ENCODE data around the gene ADARB2.

Gene ADARB2

DNA sequence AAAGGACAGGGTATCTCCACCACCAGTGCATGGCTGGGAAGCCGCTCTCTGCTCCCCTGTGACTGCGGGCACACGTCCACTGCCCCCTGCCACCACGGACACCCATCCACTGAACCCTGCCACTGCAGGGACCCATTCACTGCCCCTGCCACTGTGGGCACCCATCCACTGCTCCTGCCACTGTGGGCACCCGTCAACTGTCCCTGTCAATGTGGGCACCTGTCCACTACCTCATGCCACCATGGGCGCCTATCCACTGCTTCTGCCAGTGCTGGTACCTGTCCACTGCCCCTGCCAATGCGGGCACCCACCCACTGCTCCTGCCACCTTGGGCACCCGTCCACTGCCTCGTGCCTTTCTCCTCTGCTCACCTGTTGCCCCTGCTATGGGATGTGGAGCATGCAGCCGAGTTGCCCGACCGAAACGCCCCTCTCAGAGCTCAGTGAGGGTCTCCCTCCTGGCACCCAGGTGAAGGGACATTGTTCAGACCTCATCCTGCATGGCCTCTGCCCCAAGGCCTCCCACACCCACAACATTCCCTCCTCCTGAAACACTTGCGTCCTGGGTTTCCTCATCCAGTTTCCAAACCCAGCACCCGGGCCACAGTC lies 207.4 kb downstream of the ADARB2 start:
- no peak for DNase-seq (ENCODE audit: low read depth, low spot score)

DNA sequence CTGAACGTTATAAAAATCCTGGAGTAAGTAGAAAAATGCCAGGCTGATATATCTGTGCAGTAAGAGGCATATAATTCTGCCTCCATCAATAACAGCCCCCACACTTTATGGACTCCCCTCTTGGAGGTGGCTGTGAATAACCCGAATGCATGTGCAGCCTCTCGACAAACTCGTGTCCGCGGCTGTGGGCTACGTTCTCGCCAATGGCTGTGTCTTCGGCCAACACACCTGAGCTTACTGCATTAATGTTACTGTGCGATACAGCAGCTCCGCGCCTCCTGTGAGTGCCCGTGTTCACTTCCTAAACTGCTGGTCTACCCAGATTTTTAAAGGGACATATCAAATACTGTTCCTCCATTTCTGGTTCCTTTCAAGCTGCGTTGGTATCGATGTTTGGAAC lies 209.4 kb downstream of the ADARB2 start:
- no peak for DNase-seq (ENCODE audit: low read depth, low spot score)

DNA sequence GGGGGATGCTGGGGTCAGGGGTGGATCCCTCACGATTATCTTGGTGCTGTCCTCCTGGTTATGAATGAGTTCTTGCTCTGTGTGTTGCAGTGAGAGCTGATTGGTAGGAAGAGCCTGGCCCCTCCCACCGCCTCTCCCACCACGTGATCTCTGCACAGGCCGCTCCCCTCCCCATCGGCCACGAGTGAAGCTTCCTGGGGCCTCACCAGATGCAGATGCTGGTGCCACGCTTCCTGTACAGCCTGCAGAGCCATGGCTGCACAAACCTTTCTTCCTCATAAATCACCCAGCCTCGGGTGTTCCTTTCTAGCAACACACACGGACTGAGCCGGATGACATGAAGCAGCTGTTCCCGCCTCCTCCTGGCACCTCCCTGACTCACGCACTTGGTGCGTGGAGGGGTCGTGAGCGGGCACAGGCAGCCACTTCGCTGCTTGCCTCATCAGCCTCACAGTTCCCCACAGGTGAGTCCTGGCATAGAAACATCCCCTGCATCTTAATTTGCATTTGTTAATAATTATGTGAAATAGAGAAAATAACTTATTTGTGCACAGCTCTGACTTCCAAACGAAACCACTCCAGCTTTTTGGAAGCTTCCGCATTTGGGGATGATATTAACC lies 210.8 kb downstream of the ADARB2 start:
- DNase-seq (ENCODE audit: low read depth, low spot score) = no peak

DNA sequence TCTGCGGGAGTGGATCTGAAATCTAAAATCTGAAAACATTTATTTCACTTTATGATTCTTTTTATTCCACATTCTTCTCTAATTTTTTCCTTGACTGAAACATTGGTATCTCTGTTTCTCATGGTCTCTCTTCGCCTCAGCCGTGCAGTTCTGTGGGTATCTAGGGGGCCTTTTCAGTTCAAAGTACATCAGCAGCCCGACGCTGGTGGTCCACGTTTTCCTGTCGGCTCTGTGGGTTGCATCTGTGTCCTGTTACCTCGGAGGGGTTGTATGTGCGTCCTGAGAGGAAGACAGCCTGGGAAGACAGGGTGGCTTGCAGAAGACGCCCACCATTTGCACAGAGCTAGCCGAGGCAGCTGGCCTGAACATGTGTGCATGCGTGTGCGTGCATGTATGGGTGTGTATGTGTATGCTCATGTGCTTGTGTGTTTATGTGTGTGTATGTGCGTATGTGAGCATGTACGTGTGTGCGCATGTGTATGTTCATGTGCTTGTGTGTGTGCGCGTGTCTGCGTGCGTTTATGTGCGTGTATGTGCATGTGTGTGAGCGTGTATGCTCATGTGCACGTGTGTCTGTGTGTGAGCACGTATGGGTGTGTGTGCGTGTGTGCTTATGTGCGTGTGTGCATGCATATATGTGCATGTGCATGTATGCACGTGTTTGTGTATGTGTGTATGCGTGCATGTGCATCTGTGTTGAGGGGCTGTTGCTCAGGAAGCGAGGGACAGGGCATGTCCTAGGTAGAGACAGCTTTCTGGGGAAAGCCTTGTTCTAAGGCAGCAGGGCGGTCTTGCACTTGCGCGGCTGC lies 211.8 kb downstream of the ADARB2 start:
- DNase-seq (ENCODE audit: low read depth, low spot score) = no peak

DNA sequence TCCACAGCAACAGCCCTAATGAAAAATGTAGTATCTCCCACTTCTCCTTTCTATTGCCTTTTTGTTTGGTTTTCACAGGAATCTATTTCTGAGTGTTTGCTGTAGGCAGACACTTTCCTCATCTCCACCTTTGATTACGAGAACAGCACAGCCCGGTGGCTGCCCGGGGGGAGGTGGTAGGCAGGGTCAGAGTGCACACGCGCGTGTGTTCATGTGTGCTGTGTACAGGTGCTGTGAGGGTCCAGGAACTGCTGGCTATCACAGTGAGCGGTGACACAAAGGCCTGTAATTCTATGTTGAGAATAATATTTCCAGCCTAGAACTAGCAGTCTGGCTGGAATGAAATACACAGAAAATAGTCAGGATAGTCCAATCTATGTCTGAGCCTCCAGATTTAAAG lies 212.8 kb downstream of the ADARB2 start:
- no peak for DNase-seq (ENCODE audit: low read depth, low spot score)

DNA sequence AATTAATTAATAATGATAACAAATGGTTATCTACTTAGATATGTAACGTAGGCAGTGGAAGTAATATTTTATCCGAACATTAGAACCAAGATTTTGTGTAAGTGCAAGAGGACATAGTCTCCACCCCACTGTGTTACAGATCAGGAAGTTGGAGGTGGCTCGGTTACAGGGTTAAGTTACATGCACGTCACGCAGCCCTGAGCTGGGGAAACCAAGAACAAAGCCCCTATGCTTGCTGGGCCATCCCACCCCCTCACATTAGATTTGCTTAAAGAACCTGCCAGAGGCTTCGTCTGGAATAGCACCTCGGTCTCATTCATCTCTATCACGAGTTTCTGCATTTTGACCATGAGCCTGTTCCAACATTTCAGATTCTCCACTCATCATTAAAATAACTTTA lies 214.1 kb downstream of the ADARB2 start:
- no peak for DNase-seq (ENCODE audit: low read depth, low spot score)

DNA sequence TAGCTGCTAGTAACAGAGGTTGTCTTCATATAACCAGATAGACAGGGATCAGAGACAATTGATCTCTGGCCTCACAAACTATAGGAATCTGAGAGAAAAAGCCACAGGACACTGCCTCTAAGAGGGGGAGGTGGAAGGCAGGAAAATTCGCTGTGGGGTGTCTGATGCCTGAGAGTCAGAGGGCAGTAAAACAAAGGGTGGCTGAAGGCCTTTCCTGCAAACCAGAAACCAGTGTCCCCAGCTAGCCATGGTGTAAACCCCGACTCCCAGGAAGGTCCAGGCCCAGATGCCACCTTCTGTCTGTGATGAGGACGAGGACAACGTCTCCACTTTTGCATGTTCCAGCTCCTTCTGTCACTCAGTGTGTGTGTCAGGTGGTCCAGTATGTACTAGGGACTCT lies 215.1 kb downstream of the ADARB2 start:
- no peak for DNase-seq (ENCODE audit: low read depth, low spot score)

DNA sequence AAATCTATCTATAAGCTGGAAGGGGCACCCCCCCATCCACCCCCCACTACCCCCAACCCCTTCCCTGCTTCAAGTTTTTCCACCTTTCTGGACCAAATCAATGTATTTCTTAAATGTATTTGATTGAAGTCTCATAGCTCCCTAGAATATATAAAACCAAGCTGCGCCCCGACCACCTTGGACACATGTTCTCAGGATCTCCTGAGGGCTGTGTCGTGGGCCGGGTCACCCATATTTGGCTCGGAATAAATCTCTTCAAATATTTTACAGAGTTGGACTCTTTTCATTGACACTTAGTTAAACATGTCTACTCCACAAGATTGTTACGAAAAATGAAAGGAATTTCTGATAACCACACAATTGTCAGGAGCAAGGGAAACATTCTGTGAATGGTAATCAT lies 215.6 kb downstream of the ADARB2 start:
- no peak for DNase-seq (ENCODE audit: low read depth, low spot score)

DNA sequence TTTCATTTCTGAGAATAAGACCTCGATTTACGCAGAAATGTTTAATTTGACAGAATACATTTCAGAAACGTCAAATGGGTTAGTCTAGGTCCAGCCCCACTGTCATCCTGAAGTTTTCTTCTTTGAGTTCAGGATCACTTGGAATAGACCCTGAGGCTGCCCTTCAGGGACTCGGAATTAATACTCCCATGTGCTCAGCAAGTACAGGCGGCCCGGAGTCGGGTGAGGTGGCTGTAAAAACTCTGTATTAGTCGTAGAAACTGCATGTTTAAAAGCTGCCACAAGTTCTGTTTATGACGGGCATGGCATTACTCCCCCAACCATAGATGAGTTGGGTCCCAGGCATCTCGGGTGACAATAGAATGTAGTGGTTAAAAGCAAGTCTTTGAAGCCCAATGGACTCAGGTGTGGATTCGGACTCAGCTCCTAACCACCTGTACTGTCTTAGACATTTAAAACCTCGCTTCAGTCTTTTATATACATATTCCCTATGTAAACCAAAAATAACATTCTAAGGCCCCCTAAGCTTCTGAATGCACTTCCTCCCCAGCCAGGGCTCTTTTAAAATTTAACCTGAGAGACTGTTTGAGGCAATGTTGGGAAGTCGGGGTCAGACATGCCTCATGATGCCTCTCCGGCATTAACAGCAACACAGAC lies 216.3 kb downstream of the ADARB2 start:
- DNase-seq (ENCODE audit: low read depth, low spot score) = no peak

DNA sequence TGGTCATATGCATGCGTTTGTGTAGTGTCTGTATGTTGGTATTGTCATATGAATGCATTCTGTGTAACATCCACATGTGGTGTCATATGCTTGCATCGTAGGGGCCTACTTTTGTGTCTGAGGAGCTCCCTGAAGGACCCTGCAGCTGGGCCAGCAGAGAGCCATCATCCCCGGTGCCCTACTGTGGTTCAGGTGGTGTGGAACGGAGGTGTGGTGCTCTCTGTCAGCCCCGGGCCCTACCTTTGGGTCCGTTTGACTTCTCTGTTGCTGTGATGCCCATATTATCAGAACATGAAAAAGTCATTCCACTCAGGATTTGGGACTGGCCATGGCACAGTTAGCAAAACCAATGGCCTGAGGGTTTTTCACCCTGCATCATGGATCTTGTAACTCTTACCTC lies 217.9 kb downstream of the ADARB2 start:
- DNase-seq (ENCODE audit: low read depth, low spot score) = no peak

DNA sequence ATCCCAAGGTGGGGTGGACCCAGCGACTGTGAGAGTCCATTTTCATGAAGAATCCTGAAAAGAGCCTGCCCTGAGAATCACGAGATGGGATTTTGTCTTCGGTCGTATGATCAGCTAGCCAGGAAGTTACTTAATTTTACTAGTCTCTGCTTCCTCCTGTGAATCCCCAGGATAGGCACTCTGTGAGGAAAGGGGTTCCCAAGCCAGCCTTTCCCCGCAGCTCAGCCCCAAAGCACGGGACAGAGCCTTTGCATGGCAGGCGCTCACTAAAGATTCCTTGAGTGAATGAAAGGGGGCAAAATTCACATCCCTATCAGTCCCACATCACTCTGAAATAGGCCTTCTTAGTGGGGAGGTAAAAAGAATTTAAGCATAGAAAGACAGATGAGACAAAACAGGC lies 219.6 kb downstream of the ADARB2 start:
- DNase-seq (ENCODE audit: low read depth, low spot score) = no peak

DNA sequence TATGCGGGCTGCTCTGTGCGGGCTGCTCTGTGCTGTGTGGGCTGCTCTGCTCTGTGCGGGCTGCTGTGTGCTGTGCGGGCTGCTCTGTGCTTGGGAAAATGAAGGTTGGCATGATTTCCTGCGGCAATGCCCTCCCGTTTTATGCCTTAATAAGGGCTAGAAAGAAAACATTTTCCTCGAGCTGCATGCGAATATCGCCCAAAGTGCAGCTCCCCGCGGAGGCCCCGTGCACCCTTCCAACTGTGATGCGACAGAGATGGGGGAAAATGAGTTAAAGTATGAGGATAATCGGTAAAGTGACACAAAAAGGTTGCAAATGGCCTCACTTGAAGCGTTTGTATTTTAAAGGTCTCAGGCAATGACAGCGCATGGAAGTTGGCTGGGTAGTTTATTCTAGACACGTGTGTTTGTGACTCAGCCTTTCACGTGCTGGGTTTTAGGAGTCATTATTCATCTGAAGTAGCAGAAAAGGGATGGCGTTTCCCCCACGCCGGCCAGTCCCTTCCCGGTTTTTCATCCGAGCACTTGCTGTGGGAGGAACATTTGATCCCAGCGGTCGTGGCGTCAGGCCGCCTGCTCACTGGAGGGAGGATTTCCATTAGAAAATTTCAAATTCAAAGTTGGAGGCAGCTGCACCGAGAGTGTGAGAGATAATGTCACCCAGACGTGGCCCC lies 220.7 kb downstream of the ADARB2 start:
- no peak for DNase-seq (ENCODE audit: low read depth, low spot score)

DNA sequence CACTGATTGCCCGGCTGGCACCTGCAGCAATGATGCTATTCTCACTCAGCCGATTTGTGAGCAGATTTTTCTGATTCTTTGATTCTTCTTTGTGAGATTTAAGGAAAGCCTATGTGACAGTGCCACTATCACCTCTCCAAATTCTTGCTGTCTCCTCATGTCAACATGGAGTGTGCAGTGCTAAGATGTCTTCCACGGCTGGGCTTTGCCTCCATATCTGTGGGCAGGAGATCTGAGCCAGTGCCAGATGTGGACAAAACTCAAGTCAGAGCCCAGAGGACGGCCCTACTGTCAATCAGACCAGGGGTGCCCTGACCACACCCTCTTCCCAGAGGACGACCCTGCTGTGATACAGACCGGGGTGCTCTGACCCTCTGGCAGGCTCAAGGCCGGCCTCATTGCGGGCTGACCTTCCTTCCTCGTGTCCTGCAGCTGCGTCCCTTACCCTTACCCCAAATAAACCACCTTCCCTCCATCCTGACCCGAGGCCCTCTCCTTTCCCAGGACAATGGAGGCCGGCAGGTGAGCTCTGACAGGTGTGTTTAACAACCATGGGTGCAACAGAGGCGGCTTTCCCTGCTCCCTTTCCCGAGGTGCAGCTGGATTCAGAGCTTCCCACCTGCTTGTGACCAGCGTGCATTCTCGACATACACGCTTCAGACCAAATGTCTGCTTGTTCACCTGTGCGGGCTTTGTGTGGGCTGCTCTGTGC lies 221.4 kb downstream of the ADARB2 start:
- no peak for DNase-seq (ENCODE audit: low read depth, low spot score)

DNA sequence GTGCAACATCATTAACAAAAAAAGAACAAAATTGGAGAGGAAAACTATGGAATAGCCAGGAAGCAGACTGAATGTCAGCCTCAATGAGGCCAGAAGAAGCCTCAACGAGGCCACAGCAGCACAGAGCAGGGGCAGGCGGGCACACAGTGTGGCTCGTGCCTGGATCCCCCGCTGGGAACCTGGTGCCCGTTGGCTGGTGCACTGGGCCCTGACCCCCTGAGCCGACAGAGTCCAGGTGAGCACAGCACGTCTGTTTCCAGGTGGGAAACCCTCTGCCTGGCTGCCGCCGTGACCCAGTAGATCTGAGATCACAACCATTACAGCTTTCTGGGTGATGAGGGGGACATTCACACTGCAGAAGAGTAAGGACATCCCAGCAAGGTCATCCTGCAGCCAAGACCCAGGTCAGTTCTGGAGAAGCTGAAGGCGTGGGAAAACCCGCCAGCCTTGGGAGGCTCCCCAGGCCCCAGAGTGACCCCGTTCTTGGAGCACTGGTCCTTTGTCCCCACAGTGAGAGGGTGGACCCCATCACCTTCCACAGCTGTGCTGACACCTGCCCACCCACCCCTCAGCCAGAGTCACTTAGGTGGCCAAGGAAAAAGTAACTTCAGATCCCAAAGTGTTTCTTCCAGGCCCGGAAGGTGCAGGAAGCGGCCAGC lies 222.1 kb downstream of the ADARB2 start:
- no peak for DNase-seq (ENCODE audit: low read depth, low spot score)

DNA sequence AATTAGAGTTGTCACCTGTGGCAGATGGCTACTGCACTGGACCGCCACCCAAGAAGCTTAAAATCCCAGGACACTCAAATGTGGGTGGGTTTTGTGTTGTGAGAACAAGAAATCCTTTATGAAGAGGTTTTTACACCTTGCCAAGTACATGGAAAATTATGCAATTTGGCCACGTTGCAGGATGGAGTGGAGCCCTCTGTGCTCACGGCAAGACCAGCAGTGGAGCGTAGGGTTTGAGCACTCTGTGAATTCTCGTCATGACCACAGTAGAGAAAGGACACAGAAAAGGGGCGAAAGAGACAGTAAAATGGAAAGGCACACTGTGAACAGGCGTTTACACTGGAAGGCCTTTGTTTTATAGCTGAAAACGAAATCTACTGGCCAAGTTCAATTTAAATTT lies 222.6 kb downstream of the ADARB2 start:
- no peak for DNase-seq (ENCODE audit: low read depth, low spot score)

DNA sequence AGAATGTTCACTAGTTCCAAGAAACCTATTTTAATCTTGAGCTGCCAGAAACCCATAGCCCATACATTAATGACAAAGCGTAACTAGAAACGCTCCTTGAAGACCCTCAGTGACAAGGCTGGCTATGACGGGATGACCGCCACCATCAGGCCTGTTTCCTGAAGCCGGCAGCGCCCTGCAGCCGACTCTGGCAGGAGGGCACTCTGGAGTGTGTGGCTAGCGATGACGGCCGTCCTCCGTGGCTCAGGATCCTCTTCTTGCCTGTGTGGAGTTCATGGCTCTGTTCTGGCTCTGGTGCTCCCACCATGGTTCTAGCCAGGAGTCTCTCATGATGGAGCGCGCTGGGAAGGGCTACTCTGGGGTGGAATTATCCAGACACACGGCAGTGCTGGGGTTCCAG lies 224.1 kb downstream of the ADARB2 start:
- DNase-seq (ENCODE audit: low read depth, low spot score) = no peak

DNA sequence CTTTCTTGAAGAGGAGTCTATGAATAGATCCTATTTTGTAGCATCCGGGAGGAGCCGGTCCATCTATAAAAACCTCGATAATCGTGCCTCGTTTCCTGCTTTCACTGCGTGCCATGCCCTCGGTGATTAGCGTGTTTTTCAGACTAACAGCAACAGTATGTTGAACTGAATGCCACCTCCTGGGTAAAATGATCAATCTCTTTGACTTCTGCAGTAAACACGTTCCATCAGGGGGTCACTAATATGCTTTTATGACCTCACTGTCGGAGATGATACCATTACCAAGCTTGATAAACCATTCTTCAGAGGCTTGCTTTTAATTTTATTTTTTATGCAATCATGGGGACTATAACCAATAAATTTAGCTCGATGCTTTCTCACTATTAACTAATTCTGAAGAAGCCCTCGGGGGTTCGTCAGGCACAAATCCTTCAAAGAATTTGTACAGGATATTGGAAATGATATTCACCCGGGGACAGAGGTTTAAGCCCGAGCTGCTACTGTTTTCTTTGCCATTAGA lies 228.3 kb downstream of the ADARB2 start:
- no peak for DNase-seq (ENCODE audit: low read depth, low spot score)

DNA sequence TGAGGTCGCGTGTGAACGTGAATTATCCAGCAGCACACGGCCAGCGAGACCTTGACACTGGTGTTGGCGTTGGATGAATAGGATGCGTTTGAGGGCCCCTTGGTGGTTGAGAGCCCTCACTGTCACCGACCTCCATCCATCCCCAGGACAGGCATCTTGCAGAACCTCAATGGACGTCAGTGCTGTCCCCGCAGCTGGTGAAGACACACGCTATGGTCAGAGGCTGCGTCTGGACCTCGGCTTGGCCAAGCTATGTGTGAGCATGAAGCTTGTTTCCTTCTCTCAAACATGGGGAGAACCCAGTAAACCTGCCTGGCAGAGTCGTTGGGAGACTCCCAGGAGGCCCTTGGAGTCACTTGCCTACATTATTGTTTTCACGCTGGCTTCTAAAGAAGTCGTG lies 229.2 kb downstream of the ADARB2 start:
- DNase-seq (ENCODE audit: low read depth, low spot score) = no peak

DNA sequence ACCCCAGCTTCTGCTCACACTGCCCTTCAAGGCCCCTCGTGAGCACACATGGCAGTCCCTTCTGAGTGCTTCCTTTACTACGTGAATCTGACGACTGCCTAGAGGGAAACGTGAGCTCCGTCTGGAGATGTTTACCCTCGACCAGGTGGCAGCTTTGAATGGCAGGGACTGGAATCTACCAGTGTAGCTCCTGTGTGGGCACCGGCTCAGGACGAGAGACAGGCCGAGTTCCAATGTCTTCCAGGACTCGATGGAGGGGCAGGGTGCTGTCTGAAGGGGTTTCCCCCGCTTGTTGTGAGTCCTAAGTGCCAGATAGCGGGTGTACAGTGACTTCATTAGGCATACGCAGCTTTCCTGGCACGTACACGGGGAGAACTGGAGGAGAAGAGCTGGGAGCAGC lies 229.9 kb downstream of the ADARB2 start:
- DNase-seq (ENCODE audit: low read depth, low spot score) = no peak

DNA sequence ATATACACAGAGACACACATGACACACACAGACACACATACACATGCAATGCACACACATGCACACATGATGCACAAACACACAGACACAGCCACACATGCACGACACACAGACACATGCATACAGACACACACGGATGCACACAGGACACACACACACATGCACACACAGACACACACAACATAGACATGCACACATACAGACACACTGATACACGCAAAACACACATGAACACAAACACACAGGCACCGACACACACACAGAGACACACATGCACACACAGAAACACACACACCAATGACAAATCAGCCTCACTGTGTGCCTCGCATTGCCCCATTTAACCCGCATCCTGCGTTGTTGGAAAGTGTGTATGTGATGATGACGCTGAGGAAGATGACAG lies 232.4 kb downstream of the ADARB2 start:
- DNase-seq (ENCODE audit: low read depth, low spot score) = no peak

DNA sequence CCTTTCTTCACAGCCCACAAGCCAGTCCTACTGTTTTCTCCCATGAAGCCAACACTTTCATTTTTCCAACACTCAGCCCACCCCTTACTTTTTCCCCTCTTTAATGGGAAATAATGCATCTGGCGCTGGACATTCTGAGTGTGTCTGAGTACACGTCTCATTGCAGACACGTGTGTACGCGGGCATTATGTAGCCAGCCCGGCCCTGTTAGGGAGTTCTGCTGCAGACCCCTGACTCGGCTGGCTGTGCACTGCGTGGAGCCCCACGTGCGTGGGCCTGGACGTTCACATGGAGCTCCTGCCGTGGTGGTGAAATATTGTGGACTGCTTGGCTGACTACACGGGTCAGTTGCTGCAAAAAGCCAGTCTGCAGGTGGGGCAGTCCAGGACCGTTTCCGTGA lies 233.0 kb downstream of the ADARB2 start:
- DNase-seq (ENCODE audit: low read depth, low spot score) = no peak

All from smooth muscle cell of the brain vasculature (primary cell).